Raji (cell line): ENCODE data around the gene ARHGEF3.

Source experiments
- POLR2A ChIP-seq: IDR thresholded peaks from 2 replicates; pipeline ENCODE4 v1.6.1; 2011; ENCODE audit warnings: low read depth, low read length, control low read depth; ENCODE audit not compliant: insufficient read depth

Gene ARHGEF3, protein sequence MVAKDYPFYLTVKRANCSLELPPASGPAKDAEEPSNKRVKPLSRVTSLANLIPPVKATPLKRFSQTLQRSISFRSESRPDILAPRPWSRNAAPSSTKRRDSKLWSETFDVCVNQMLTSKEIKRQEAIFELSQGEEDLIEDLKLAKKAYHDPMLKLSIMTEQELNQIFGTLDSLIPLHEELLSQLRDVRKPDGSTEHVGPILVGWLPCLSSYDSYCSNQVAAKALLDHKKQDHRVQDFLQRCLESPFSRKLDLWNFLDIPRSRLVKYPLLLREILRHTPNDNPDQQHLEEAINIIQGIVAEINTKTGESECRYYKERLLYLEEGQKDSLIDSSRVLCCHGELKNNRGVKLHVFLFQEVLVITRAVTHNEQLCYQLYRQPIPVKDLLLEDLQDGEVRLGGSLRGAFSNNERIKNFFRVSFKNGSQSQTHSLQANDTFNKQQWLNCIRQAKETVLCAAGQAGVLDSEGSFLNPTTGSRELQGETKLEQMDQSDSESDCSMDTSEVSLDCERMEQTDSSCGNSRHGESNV

DNA sequence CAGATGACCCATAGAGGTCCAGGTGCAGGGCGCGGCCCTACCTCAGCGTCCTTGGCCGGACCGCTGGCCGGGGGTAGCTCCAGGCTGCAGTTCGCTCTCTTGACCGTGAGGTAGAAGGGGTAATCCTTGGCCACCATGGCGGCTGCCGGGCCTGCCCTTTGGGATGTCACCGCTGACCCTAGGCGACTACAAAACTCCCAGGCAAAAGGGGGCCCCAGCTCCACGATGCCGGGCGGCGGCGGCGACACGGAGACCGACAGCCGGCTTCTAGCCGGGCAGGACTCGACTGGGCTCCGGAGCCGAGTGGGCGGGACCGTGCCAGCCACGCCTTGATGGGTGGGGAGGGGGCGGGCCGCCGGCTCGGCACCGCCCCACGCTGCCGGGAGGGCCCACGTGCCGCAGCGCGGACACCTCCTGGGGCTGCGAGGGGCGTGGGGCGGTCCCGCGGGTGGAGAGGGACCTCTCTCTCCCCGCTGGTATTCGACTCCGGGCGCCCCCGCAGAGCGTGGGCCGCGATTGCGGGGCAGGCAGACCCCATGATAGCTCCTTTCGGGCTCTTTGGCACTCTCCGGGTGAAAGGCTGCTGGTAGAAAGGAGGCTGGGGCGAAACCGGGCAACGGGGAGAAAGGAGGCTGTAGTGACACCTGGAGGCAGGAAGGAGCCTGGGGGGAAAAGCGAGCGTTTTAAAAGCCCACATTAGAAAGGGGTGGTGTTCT lies at the start of gene ARHGEF3:
TSS of gene ARHGEF3 (minus strand) at position 288 of the 716 bp plus-strand sequence. CDS start at position 137, 151 bp downstream.
- TF ChIP-seq POLR2A, result peak; percentile 62

DNA sequence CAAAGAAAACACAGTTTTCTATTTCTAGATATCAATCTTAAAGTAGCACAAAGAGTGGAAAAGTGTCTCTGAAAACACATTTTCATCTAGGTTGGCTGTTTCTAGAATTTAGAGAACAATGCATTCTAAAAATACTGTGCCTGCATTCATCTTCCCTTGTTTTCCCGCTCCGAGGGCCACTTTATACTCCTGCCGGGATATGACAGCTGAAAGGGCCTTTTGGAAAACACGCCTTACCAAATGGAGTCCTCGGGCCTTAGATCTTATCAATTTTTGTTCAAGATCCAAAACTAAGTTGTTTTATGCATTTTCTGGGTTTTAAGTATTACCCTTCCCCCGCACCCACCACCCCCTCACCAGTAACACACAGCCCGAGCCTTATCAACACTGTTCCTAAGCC lies 47.9 kb upstream of the ARHGEF3 start:
- no peak for TF ChIP-seq POLR2A

DNA sequence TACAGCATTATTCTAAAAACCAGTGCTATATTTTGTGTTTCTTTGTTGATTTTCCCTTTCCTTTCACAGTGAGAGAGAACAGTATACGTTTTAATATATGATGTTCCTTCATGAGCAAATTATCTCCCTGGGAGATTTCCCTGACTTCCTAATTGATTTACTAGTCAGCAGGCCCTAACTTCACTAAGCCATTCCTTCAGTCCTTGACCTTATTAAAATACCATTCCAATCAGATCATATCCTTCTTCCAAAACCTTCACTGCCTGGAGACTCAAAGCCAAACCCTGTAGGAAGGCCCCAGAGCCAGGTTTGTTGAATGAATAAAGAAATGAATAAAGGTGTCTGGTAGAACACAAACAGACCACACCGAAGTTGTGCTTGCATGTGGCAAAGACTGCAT lies 43.8 kb upstream of the ARHGEF3 start:
- no peak for TF ChIP-seq POLR2A

GRCh38 chr3:56844536-56844935 lies 42.8 kb upstream of the ARHGEF3 start:
- TF ChIP-seq POLR2A, result no peak

DNA sequence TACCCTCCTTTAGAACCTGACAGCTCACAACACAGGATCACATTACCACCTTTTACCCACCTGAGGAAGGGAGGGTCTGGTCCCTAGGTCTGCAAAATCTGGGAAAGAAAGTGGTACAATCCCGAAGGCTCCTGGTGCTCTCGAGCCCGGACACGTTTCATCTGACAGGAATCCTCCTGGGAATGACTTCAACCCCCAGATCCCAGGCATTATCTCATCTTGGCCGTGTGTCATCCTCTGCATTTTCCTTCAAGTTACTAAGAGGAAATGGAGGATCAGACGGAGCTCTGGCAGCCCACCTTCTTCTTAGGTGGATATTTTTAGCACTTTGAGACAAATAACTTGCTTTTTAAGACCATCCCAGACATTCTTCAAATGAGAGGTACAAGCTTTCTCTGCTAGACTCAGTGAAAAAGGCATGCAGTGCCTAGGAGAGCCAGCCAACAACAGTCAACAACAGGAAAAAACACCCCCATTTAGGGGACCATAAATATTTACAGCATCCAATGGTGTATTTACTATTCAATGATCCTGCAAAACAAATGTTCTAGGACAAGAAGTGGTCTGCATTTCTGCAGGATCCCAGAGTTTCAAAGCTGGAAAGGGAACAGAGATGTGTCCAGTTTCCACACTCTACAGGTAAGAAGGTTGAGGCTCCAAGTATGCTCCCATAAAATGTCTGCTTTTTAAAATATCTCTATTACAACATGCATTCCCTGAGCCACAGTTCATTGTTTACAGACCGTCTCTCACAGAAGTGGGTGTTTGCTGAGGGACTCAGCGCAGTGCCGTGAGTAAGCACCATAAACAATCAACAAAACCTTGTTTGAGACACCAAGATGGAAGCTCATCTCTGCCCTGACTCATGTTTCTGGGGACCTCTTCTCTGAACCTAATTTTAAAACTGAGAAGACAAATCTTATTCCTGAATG lies 38.3 kb upstream of the ARHGEF3 start:
- TF ChIP-seq POLR2A, result no peak

DNA sequence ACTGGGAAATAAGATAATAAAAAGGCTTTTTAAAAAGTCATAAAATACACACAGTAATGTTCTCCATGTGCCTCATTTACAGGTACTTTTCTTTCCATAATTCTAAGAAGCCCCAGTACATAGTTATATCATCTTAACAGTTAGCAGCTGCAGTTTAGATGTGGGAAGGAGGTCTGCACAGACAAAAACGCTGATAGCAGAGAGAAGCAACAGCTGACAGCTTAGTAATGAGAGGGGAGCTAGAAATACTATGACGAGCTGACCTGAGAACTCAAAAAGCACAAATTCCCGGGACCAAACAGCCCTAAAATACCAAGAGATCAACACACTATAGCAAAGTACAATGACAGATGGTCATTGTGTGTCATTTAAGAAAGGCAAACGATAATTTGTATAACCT lies 36.7 kb upstream of the ARHGEF3 start:
- TF ChIP-seq POLR2A, result no peak

- TF ChIP-seq POLR2A, result no peak
These were observed 35.6 kb upstream of the ARHGEF3 start for GRCh38 chr3:56837196-56837955.

GRCh38 chr3:56836276-56837163 lies 34.8 kb upstream of the ARHGEF3 start:
- TF ChIP-seq POLR2A, result no peak

GRCh38 chr3:56835650-56836227 lies 34.0 kb upstream of the ARHGEF3 start:
- TF ChIP-seq POLR2A, result no peak

- TF ChIP-seq POLR2A, result no peak
These were observed 31.8 kb upstream of the ARHGEF3 start for GRCh38 chr3:56833536-56833935.

- no peak for TF ChIP-seq POLR2A
These were observed 31.3 kb upstream of the ARHGEF3 start for GRCh38 chr3:56833022-56833421.

DNA sequence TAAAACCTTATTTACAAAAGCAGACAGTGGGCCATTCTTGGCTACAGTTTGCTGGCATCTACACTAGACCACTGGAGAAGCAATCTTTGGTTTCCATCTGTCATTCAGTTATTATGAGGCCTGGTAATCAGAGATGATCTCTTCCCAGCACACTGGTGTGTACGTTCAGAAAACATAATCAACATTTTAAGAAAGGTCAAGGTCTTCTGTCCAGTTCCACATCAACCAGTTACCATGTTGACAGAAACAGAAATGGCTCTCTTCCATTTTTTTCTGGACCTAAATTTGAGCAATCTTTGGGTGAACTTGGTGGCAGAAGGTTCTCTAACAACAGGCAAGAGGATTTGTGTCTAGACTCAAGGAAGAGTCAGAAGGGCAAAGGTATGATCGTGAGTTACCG lies 29.8 kb upstream of the ARHGEF3 start:
- TF ChIP-seq POLR2A, result no peak

DNA sequence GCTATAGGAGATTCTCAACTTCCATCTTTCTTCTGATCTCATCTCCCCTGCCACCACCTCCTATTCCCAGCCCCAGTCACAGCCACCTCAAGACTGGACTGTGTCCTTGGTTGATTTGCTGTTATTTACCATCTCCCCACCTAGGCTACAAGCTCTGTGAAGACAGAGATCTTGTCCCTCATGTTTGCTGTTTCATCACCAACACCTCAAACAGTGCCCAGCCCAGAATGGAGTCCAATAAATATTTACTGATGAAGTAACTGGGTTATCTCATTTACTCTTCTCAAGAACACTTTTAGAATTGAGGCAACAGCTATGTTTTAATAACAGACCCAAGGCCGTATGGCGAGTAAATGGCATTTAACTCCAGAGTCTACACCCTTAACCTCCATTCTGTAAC lies 29.1 kb upstream of the ARHGEF3 start:
- no peak for TF ChIP-seq POLR2A
